GM04503 (cell line): ENCODE results near the gene KRT13.

Experiments
- DNase-seq: peaks from one replicate; pipeline ENCODE4 v3.0.0-alpha.2; 2012; ENCODE audit warnings: low read depth

KRT13 gene

GRCh38 chr17:41494524-41494923 is 10.9 kb downstream of the KRT13 start:
- DNase-seq: no peak

- DNase-seq: no peak
These were observed 12.6 kb downstream of the KRT13 start for GRCh38 chr17:41492771-41493170.

- no peak for DNase-seq
These were observed 13.1 kb downstream of the KRT13 start for GRCh38 chr17:41492351-41492750.

- no peak for DNase-seq
These were observed 13.9 kb downstream of the KRT13 start for GRCh38 chr17:41491476-41491875.

GRCh38 chr17:41490000-41490990 is 15.1 kb downstream of the KRT13 start:
- no peak for DNase-seq

- no peak for DNase-seq
These were observed 15.9 kb downstream of the KRT13 start, which contains the start of gene KRT36 for GRCh38 chr17:41489531-41489930. Gene KRT36, minus strand, starts transcription at chr17:41489910. Its CDS starts 46 bp downstream, at chr17:41489864.

GRCh38 chr17:41486809-41487530 is 18.4 kb downstream of the KRT13 start:
- no peak for DNase-seq

GRCh38 chr17:41486316-41486715 is 19.1 kb downstream of the KRT13 start:
- DNase-seq: no peak

- no peak for DNase-seq
These were observed 20.2 kb downstream of the KRT13 start for GRCh38 chr17:41484920-41485904.

GRCh38 chr17:41483991-41484826 is 21.2 kb downstream of the KRT13 start:
- no peak for DNase-seq

GRCh38 chr17:41483531-41483930 is 21.9 kb downstream of the KRT13 start:
- DNase-seq: no peak

- no peak for DNase-seq
These were observed 24.4 kb downstream of the KRT13 start, which contains the start of gene KRT35 for GRCh38 chr17:41481036-41481435. Gene KRT35, minus strand, starts transcription at chr17:41481151. Its CDS starts 54 bp downstream, at chr17:41481097.

- no peak for DNase-seq
These were observed 24.8 kb downstream of the KRT13 start for GRCh38 chr17:41480581-41480980.

- DNase-seq: no peak
These were observed 25.3 kb downstream of the KRT13 start for GRCh38 chr17:41480136-41480535.

- no peak for DNase-seq
These were observed 27.2 kb downstream of the KRT13 start for GRCh38 chr17:41478237-41478636.

GRCh38 chr17:41476866-41477815 is 28.3 kb downstream of the KRT13 start:
- no peak for DNase-seq

- no peak for DNase-seq
These were observed 30.0 kb downstream of the KRT13 start for GRCh38 chr17:41475421-41475820.

GRCh38 chr17:41474863-41475262 is 30.5 kb downstream of the KRT13 start:
- no peak for DNase-seq

GRCh38 chr17:41468346-41468745 is 37.1 kb downstream of the KRT13 start:
- no peak for DNase-seq

- DNase-seq: no peak
These were observed 37.9 kb downstream of the KRT13 start for GRCh38 chr17:41467561-41467960.
